Calu3 (cell line): ENCODE results near the gene FAXDC2. TPM values are rescaled to one million over a fixed set of nuclear protein-coding genes. Genes with fewer than 3 reads are reported as not detected.

Experiments used
- BruUV-seq: library from RNA; stranded (reverse); fragments of 400-500 nt; replicated peaks from 2 replicates; lab custom pipeline; 2021; lab: Mats Ljungman, UMichigan
- CTCF ChIA-PET: fragments of 300-600 bp; sonication (Branson Sonifier 250); formaldehyde crosslinking; loops from one replicate; lab custom pipeline; 2022; ENCODE audit warnings: antibody characterized with exemption; lab: Charles Lee
- DNase-seq: peaks from one replicate; pipeline ENCODE4 v3.0.0; 2022
- H3K27ac Mint-ChIP-seq: one replicate; pipeline ENCODE4 v1.8.0; 2022; ENCODE audit warnings: mixed read lengths; ENCODE audit not compliant: unreplicated experiment
- H3K27me3 Mint-ChIP-seq: one replicate; pipeline ENCODE4 v1.8.0; 2022; ENCODE audit warnings: mixed read lengths; ENCODE audit not compliant: unreplicated experiment
- H3K36me3 Mint-ChIP-seq: one replicate; pipeline ENCODE4 v1.8.0; 2022; ENCODE audit warnings: mild to moderate bottlenecking, moderate library complexity, mixed read lengths; ENCODE audit not compliant: insufficient read depth, unreplicated experiment
- H3K4me1 Mint-ChIP-seq: one replicate; pipeline ENCODE4 v1.8.0; 2022; ENCODE audit warnings: mild to moderate bottlenecking, low read depth, mixed read lengths; ENCODE audit not compliant: unreplicated experiment
- H3K4me3 Mint-ChIP-seq: one replicate; pipeline ENCODE4 v1.8.0; 2022; ENCODE audit warnings: mild to moderate bottlenecking, low read depth, moderate library complexity, mixed read lengths; ENCODE audit not compliant: unreplicated experiment
- H3K9me3 Mint-ChIP-seq: one replicate; pipeline ENCODE4 v1.8.0; 2022; ENCODE audit warnings: low read depth, mixed read lengths; ENCODE audit not compliant: unreplicated experiment
- intact Hi-C: fragments of 100-400 bp; cut with micrococcal nuclease; formaldehyde crosslinking; loops from one replicate; pipeline ENCODE4 v1.10.0; 2022; ENCODE audit not compliant: unreplicated experiment
- total RNA-seq: library from RNA; stranded (reverse); gene quantifications from 2 replicates; pipeline ENCODE4 v1.2.3, GENCODE V29; 2022
- TF ChIP-seq, protein P1 (sequence below): fragments of 200-600 bp; IDR thresholded peaks from one replicate; pipeline ENCODE4 v1.8.0; 2022; ENCODE audit warnings: antibody characterized with exemption; ENCODE audit not compliant: unreplicated experiment

Gene FAXDC2
- total RNA-seq, 1 experiment from 2014 or later, result not detected

DNA sequence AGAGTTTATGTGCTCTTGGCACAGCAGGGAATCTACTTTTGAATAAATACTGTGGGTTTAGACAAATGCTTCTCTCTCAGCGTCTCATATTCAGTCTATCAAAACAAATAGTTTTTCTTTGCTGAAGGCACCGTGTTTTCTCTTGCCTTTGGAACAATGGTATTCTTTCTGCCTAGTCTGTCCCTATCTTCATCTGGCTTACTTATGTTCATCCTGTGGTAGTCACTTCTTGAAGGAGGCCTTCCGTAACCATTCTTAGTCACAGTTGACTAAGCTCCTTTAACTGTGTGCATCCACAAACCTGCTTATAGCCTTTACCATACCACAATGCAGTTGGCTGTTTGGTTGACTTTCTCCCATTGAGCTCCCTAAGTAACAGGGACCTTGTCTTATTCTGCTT lies 49.3 kb downstream of the FAXDC2 start:
- intact Hi-C loops, result no loop called here
- H3K4me1 Mint-ChIP-seq, result no peaks in the 10 kb centered on the region
- H3K36me3 Mint-ChIP-seq, result peaks cover 84% of the 10 kb centered on the region
- H3K27ac Mint-ChIP-seq, result no peak overlapping the region
- no peaks in the 10 kb centered on the region for H3K9me3 Mint-ChIP-seq
- no peaks in the 10 kb centered on the region for H3K27me3 Mint-ChIP-seq
- no peak for DNase-seq
- CTCF ChIA-PET, result interaction anchor here (0.6 kb wide), 1 partner anchor 45 kb away, joined by 3 read pairs; no protein-coding TSS in a partner anchor
- H3K4me3 Mint-ChIP-seq, result no peak overlapping the region
- BruUV-seq, result no TSS peak
- TF ChIP-seq, protein P1, sequence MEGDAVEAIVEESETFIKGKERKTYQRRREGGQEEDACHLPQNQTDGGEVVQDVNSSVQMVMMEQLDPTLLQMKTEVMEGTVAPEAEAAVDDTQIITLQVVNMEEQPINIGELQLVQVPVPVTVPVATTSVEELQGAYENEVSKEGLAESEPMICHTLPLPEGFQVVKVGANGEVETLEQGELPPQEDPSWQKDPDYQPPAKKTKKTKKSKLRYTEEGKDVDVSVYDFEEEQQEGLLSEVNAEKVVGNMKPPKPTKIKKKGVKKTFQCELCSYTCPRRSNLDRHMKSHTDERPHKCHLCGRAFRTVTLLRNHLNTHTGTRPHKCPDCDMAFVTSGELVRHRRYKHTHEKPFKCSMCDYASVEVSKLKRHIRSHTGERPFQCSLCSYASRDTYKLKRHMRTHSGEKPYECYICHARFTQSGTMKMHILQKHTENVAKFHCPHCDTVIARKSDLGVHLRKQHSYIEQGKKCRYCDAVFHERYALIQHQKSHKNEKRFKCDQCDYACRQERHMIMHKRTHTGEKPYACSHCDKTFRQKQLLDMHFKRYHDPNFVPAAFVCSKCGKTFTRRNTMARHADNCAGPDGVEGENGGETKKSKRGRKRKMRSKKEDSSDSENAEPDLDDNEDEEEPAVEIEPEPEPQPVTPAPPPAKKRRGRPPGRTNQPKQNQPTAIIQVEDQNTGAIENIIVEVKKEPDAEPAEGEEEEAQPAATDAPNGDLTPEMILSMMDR, result no peak

DNA sequence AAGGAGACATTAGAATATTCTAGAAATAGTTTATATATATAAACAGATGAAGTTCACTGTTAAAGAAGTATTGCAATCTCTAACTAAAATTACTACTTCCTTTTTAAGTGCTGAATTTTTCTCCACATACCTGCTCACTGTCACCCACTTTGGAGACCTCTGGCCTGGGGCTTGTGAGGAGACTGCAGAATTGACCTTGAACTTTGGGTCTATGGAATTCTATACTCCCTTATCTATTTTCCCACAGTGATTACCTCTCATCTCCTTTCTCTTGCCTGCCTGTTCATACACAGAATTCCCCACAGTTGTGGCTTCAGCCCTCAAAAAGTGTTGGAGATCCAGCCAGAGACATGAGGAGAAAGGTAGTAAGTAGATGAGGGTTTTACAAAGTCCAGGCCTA lies 49.8 kb downstream of the FAXDC2 start:
- H3K36me3 Mint-ChIP-seq, result peaks cover 84% of the 10 kb centered on the region
- CTCF ChIA-PET, result interaction anchor here (0.6 kb wide), 1 partner anchor 45 kb away, joined by 3 read pairs; no protein-coding TSS in a partner anchor
- no peak overlapping the region for H3K27ac Mint-ChIP-seq
- no peaks in the 10 kb centered on the region for H3K27me3 Mint-ChIP-seq
- no peak overlapping the region for H3K4me3 Mint-ChIP-seq
- TF ChIP-seq, protein P1, result no peak
- no peaks in the 10 kb centered on the region for H3K4me1 Mint-ChIP-seq
- BruUV-seq, result no TSS peak
- H3K9me3 Mint-ChIP-seq, result no peaks in the 10 kb centered on the region
- intact Hi-C loops, result no loop called here
- no peak for DNase-seq

DNA sequence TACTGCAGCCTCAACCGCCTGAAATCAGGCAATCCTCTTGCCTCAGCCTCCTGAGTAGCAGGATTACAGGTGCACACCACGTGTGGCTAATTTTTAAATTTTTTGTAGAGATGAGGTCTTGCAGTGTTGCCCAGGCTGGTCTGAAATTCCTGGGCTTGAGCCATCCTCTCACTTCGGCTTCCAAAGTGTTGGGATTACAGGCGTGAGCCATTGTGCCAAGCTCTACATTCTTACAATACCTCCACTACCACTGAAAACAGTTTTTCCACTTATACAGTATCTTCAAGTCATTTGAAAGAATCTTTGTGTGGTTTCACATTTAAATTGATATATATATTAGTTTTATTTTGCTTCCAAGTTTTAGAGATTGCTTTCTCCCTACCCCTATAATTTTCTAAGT lies 52.6 kb downstream of the FAXDC2 start:
- intact Hi-C loops, result no loop called here

DNA sequence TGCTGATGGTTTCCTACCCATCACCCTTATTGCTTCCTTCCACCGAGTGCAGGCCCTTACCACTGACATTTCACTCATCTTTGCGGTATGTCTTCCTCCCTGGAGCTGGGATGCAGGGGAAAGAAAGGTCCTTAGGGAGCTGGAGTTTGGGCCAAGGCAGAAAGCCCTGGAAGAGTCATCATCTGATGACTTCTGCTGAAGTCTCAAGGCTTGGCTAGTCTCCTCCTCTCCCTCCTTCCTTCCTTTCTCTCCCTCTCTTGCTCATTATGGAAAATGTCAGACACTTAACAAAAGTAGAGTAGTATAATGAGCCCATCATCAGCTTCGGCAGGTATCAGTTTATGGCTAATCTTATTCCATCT lies 55.2 kb downstream of the FAXDC2 start:
- no TSS peak for BruUV-seq
- intact Hi-C loops, result no loop called here
- Mint-ChIP-seq H3K9me3 (no peaks in the 10 kb centered on the region), H3K27ac (no peak overlapping the region), H3K4me3 (no peak overlapping the region), H3K36me3 (peaks cover 63% of the 10 kb centered on the region), H3K4me1 (peaks cover 12% of the 10 kb centered on the region), H3K27me3 (no peaks in the 10 kb centered on the region)
- DNase-seq, result no peak
- CTCF ChIA-PET, result no interaction called here
- TF ChIP-seq, protein P1, result no peak

More for the DNA sequence above, 52.6 kb downstream of the FAXDC2 start:
- Mint-ChIP-seq H3K4me3 (no peak overlapping the region), H3K9me3 (no peaks in the 10 kb centered on the region), H3K27ac (no peak overlapping the region), H3K36me3 (peaks cover 75% of the 10 kb centered on the region), H3K27me3 (no peaks in the 10 kb centered on the region), H3K4me1 (peaks cover 12% of the 10 kb centered on the region)
- BruUV-seq, result no TSS peak
- no peak for DNase-seq
- CTCF ChIA-PET, result interaction anchor here (0.7 kb wide), 1 partner anchor 145 kb away, joined by 3 read pairs; no protein-coding TSS in a partner anchor
- TF ChIP-seq, protein P1, result no peak
